GM19372 (cell line): Measurements from ENCODE around the gene OR12D3.
"Not testable (repeated sequence)": the region's sequence is repeated elsewhere in the genome, so short reads cannot be mapped to it uniquely, and the experiment has no call there.

Experiments
- ATAC-seq: cut with Tn5 transposase; IDR thresholded peaks from one replicate; pipeline ENCODE4 v1.9.1; 2021; ENCODE audit warnings: mild to moderate bottlenecking, low read depth, moderate library complexity; ENCODE audit not compliant: unreplicated experiment

Gene OR12D3, protein sequence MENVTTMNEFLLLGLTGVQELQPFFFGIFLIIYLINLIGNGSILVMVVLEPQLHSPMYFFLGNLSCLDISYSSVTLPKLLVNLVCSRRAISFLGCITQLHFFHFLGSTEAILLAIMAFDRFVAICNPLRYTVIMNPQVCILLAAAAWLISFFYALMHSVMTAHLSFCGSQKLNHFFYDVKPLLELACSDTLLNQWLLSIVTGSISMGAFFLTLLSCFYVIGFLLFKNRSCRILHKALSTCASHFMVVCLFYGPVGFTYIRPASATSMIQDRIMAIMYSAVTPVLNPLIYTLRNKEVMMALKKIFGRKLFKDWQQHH

DNA sequence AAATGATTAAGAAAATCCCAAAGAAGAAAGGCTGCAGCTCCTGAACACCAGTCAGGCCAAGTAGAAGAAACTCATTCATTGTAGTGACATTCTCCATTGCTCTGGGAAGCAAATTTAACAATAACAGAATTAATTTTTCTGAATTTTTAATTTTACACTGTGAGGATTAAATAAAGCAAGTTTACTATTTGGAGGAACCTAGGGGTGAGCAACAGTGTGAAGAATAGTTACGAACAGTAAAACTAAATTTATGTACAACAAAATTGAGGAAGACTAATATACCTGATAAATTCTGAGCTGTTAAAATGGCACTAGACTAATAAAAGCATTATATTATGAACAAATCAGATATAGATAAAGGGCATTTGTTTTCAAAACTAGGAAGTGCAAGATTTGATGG lies at the start of gene OR12D3:
Gene OR12D3 (minus strand): TSS at position 101 of the 400 bp plus-strand sequence. CDS start 4 bp downstream, at position 97.
- ATAC-seq, result no peak

DNA sequence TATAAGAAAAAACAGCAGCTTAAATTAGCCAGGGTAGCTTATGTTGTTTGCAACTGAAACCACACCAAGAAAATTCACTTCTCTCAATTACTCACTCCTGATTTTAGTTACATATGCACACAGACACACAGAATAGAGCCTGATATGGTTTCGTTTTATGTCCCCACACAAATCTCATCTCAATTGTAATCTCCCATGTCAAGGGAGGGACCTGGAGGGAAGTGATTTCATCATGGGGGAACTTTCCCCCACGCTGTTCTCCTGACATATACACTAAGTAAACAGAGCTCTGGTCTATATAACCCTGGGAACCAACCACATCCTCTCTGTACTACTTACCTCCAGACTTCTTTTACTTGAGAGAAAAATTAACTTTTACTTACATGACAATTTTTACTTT lies 49.5 kb upstream of the OR12D3 start:
- ATAC-seq, result no peak

GRCh38 chr6:29424168-29424567 lies 49.1 kb upstream of the OR12D3 start:
- no peak for ATAC-seq

GRCh38 chr6:29419516-29419915 lies 44.4 kb upstream of the OR12D3 start:
- no peak for ATAC-seq

DNA sequence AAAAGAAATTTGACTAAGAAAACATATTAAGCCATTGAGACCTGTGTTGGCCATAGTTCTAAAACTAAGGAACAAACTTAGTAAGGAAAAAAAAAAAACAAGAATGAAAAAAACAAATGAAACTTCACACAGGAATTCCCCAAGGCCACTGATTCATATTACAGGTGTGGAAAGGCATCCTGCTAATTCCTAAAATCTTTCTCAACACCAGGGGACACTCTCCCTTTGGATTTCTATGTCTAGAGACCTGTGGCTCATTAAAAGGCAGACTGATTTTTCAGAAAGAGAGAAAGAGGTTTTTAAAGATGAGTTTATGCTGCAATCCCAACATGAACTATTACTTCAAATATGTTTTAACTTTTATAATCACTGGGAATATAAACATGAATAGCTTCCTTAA lies 39.5 kb upstream of the OR12D3 start, which contains the start of gene OR12D1:
Gene OR12D1 (plus strand): TSS at position 341 of the 400 bp plus-strand sequence.
- ATAC-seq, result no peak

DNA sequence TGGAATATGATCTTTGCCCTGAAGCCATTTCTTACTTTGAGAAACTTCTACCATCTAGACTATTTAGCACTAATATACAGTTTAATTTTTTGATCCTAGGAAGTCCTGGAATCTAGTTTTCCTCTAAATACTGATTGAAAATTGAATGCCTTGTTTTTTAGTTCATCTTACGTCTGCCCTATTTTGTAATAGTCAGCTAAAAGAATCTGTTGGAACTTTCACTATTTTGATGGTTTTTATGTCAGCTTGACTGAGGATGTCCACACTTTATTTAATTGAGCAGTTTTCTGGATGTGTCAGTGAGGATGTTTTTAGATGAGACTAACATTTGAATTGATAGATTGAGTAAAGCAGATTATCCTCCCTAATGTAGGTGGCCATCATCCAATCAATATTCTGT lies 28.7 kb upstream of the OR12D3 start:
- ATAC-seq, result no peak

- ATAC-seq, result no peak
These were observed 24.4 kb upstream of the OR12D3 start for GRCh38 chr6:29399525-29399924.

GRCh38 chr6:29395331-29395730 lies 20.2 kb upstream of the OR12D3 start, which contains the start of gene OR12D2:
Gene OR12D2 (plus strand): TSS chr6:29395631. CDS start chr6:29396700, 1,069 bp downstream.
- ATAC-seq, result no peak

GRCh38 chr6:29388533-29388932 lies 13.4 kb upstream of the OR12D3 start:
- ATAC-seq, result no peak

GRCh38 chr6:29376003-29376402 lies 912 bp upstream of the OR12D3 start:
- ATAC-seq, result no peak

GRCh38 chr6:29368765-29369164 lies 6.3 kb downstream of the OR12D3 start, which contains the start of gene OR5V1:
Gene OR5V1 (minus strand): TSS chr6:29368865. CDS start chr6:29356195, 12,670 bp downstream.
- no peak for ATAC-seq

DNA sequence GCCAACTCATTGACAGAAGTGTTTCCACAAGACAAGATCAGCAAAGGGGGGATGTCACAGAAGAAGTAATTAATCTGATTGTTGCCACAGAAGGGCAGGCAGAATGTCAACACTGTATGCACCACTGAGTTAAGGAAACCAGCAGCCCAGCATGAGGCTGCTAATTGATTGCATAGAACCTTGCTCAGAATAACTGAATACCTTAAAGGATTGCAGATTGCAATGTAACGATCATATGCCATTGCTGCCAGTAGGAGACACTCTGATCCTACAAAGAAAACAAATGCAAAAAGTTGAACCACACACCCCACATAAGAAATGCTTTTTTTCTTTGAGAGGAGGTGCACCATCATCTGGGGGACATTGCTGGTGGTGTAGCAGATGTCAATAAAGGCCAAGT lies 19.5 kb downstream of the OR12D3 start:
- no peak for ATAC-seq

DNA sequence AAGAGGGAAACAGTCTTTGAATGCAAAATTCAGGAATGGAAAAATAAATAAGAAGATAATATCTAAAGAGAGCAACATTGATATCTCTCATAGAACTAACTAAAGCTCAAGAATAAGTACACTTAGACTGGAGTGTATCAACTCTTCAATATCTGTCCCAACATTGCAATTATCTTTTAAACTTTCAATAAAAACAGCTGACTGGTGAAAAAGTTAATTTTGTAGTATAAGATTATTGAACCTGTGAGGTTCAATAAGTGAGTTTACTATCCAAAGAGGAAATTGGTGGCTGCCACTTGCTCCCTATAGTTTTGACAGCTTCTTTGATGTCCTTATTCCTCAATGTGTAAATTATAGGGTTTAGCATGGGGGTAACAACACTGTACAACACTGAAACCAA lies 20.1 kb downstream of the OR12D3 start:
- ATAC-seq, result no peak

DNA sequence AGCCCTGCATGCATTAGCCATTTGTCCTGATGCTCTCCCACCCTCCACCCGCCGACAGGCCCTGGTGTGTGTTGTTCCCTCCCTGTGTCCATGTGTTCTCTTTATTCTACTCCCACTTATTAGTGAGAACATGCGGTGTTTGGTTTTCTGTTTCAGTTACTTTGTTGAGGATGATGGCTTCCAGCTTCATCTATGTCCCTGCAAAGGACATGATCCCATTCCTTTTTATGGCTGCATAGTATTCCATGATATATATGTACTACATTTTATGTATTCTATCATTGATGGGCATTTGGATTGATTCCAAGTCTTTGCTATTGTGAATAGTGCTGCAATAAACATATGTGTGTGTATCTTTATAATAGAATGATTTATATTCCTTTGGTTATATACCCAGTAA lies 25.7 kb downstream of the OR12D3 start:
- ATAC-seq, result not testable (repeated sequence)

DNA sequence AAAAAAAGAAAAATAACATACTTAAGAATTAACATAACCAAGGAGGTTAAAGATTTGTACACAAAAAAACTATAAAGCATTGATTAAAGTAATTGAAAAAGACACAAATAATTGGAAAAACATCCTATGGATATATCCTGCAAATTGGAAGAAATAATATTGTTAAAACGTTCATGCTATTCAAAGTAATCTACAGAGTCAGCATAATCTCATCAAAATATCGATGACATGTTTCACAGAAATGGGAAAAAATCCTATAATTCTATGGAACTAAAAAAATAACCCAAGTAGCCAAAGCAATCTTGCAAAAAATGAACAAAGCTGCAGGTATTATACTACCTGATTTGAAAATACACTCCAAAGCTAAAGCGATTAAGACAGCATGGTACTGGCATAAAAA lies 29.7 kb downstream of the OR12D3 start:
- no peak for ATAC-seq

GRCh38 chr6:29336269-29336668 lies 38.8 kb downstream of the OR12D3 start:
- ATAC-seq, result no peak

GRCh38 chr6:29332676-29333075 lies 42.4 kb downstream of the OR12D3 start:
- ATAC-seq, result no peak

GRCh38 chr6:29325777-29326176 lies 49.3 kb downstream of the OR12D3 start:
- ATAC-seq, result no peak
